C1 segment of cervical spinal cord (tissue), 14 donors: ENCODE data around the gene PLXNB1.
"Not testable (repeated sequence)": the region's sequence is repeated elsewhere in the genome, so short reads cannot be mapped to it uniquely, and the experiment has no call there.

ENCODE experiments used
- DNase-seq, 14 donors: peaks; one replicate each; lab custom pipeline; 2025; lab: John Stamatoyannopoulos, UW

PLXNB1 gene

DNA sequence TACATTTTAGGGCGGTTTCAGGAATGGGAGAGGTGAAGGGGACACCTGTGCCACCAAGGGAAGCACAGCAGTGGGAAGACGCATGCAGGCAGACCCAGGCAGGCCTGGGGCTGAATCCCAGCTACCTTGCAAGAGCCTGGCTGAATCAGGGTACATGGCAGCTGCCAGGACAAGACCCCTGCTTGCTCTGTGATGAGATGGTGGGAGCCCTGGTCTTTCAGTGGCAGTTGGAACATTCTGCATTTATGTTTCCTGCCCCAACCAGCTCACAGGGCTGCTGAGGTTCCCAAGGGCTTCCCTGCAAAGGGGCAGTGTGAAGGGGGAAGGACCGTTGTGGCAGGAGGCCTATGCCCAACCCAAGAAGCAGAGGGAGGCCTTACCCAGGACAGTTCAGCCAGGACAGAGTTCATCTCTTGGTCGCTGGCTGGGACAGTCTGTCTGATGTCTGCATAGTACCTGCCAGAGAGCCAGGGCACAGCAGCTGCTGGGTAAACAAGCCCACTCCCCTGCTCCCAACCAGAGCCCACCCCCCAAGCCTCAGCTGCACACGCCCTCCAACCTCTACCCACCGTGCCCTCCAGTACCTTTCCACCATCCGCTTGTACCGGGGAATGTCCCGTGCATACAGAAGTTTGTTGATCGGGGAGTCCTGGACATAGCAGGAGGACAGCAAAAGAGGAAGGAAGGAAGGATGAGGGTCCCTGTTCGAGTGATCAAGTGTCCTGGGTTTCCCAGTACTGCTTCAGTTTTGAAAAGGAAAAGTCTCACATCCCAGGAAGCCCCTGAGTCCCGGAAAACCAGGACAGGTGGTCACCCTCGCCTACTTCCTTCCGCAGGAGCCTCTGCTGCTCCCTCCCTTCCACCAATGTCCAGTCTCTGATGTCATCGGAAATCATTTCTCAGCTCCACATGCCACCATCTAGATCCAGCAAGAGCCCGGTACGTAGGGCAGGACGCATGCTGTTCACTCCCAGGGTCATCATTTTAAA is 23.1 kb downstream of the PLXNB1 start:
- DNase-seq = no peak

DNA sequence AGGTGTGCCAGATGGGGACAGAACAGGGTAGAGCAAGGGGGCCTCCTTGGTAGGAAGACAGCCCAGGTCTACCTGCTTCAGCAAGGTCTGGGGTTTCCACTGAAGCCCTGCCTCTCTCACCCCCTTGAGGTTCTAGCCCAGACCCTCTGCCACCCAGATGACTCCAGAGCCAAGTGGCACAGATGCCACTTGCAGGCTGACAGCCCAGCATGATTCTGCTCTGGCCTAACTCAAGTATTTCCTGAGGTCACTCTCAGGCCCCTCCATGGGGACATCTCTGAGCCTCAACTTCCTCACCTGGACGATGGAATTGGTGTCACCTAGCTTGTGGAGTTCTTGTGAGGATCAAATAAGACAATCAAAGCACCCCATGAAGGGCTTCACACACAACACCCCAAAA is 23.9 kb downstream of the PLXNB1 start:
- no peak for DNase-seq

GRCh38 chr3:48405343-48405881 is 24.5 kb downstream of the PLXNB1 start:
- no peak for DNase-seq

DNA sequence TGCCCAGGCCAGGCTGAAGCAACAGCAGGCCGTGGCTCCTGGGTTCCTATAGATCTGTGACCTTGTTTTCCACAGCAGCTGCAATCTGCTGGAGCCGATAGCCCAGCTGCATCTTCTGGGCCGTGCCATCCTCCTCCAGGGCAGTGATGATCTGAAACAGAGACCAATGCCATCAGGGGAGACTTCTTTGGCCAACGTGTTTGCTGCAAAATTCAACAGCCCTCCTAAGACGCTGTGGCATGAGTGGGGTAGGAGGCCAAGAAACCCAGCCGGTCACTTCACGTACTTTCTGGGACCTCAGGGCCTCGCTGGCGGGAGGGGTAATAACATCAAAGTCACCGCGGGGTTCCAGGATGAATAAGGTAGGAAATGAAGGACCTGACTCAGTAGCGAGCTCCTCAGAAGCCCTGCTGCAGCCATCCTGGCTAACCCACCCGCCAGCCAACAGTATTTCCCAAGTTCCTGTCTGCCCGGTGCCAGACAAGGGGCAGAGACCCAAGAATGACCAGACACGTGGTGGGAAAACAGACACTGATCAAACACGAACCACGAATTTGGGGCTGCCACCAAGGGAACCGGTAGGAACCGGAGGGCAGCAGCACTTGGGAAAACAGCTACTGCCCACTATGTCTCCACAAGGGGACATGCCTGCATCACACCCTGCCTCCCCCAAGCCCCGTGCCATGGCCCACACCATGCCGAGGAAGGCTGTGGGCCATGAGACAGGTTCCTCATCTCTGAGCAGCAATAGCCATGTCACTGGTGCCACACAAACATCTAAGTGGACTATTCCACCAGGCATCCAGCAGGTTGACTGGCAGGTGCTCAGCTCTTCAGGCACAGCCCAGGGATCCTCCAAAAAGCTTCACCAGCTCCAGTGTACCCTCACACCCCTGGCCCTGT is 25.2 kb downstream of the PLXNB1 start:
- DNase-seq = peak in 1 of 14 donors; percentile 38

- DNase-seq = no peak
Observed at GRCh38 chr3:48403533-48404439, 26.1 kb downstream of the PLXNB1 start.

DNA sequence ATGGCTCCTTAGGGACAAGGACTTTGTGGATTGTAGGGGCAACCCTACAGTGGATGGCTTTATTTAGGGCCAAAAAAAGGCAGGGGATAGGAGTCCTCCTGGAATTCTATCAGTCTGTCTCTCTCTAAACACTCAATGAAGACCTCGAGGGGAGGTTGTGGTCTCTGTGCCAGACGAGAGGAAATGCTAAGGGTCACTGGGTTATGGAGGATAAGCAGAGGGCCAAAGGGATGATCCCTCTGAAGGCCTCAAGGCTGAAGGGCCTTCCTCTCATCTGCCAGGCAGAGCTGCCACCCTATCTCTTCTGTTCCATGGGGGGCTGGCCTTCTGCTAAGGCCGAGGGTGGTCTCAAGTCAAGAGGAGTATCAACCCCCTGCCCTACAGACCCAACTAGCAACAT is 27.0 kb downstream of the PLXNB1 start:
- no peak for DNase-seq

- peak in 2 of 14 donors; percentile 13 to 43 for DNase-seq
Observed at GRCh38 chr3:48402281-48402732, 27.6 kb downstream of the PLXNB1 start.

GRCh38 chr3:48401434-48401901 is 28.4 kb downstream of the PLXNB1 start:
- DNase-seq = not testable (repeated sequence)

DNA sequence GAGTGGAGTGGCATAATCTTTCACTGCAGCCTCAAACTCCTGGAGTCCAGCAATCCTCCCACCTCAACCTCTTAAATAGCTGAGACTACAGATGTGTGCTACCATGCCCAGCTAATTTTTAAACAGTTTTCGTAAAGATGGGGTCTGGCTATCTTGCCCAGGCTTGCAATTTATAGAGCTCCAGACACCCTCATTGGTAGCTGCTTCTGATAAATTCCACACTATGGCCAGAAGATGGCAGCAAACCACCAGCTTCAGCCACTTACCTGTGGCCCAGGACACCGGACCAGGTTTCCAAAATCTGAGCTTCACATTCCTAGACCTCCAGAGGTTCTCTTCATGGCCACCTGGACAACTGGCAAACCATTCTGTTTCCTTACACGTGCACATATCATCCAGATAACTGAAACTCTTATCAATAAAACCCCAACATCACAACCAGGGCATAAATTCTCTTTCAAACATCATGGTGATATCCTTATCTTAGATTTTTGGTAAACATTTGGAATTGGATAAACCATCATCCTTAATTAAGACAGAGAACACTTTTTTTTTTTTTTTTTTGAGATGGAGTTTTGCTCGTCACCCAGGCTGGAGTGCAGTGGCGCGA is 29.0 kb downstream of the PLXNB1 start:
- DNase-seq = peak in 5 of 14 donors; percentile 19 to 59 (median 30)

- DNase-seq = no peak
Observed at GRCh38 chr3:48399387-48400172, 30.3 kb downstream of the PLXNB1 start.

- no peak for DNase-seq
Observed at GRCh38 chr3:48398701-48399386, 31.0 kb downstream of the PLXNB1 start.

DNA sequence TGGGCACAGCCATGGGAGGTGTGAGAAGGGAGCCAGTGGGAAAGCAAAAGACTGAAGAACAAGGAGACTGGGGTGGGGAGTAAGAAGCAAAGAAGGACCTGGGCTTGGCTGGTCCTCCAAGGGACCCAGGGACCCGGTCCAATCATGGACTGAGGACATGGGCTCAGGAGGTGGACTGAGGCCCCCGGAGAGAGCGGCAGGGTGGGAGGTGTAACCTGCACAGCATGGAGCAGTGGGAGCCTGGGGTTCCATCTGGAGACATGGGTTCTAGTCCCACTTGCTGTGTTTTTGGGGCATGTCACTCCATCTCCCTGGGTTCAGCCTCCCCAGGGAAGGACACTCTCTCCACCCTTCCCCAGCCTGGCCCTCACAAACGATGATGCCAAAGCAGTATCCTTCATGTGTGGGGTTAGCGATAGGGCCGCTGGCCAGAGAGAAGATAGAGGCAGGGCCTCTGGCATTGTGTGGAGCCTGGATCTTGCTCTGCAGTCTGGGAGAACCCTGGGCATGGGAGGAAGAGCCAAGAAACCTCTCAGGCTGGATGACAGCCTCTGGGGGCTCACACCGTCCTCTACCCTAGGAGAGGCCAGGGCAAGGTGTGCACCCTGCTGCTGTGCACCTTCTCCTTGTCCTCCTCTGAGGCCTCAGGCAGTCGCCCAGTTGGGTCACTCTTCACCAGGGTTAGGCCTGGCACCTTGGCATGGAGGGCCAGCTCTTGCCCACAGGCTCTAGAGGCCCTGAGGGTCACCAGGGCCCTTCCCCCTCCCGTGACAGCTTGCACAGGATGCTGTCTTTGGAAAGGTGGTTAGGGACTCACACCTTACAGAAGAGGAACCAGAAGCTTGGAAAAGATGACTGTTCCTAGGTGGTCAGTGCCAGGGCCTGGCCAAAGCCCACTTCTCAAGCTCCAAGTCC is 31.9 kb downstream of the PLXNB1 start:
- no peak for DNase-seq

GRCh38 chr3:48395714-48396113 is 34.2 kb downstream of the PLXNB1 start:
- no peak for DNase-seq

DNA sequence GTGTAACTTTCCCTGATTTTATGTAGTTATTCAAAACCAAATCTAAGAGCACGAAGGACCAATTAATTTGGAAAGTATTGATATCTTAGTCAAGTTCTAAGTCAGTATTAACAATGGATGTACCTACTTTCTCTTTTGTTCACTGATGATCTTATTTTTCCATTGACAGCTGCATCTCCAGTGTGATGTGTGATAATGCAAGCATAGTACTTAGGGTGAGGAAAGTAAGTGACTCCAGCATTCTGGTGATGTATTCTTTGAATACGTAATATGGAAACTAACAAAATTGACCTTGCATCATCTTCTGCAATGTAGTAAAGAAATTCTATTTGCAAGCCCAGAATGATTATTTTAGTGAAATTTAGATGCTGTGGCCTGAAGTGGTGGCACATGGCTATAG is 35.5 kb downstream of the PLXNB1 start:
- DNase-seq = no peak

- no peak for DNase-seq
Observed at GRCh38 chr3:48388966-48389365, 40.9 kb downstream of the PLXNB1 start.

DNA sequence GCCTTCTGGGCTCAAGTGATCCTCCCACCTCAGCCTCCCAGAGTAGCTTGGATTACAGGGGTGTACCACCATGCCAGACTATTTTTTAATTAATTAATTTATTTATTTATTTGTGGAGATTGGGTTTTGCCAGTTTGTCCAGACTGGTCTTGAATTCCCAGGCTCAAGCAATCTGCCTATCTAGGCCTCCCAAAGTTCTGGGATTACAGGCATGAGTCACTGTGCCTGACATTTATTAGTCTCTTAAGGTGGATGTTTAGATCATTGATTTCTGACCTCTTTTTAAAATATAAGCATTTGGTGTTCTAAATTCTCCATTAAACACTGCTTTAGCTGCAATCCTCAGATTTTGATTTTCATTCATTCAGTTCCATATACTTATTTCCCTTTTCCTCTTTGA is 42.3 kb downstream of the PLXNB1 start:
- no peak for DNase-seq

- DNase-seq = peak in 1 of 14 donors; percentile 9
Observed at GRCh38 chr3:48372862-48373435, 56.9 kb downstream of the PLXNB1 start.
